Small intestine (tissue), 7 donors: ENCODE data around the gene FLT3LG. TPM values are rescaled to one million over a fixed set of nuclear protein-coding genes. Genes with fewer than 3 reads are reported as not detected.

Experiments
- DNase-seq, 2 donors: peaks; one replicate each; pipeline versions ENCODE4 v3.0.0 to v3.0.0-alpha.2; 2013
- FAIRE-seq: peaks from 2 replicates; lab custom pipeline; 2012; peaks lifted over from hg19 to GRCh38; lab: Jason Lieb, UNC
- H3K27ac ChIP-seq, 3 donors: one replicate each; pipeline ENCODE4 v1.5.1; 2013; ENCODE audit warnings: low read length in 2 of 3, mild to moderate bottlenecking in 2 of 3, control low read depth in 1 of 3, inconsistent platforms in 1 of 3, low read depth in 1 of 3, moderate library complexity in 1 of 3
- H3K27me3 ChIP-seq, 3 donors: one replicate each; pipeline ENCODE4 v1.6.1; 2013; ENCODE audit warnings: low read length in 3 of 3, inconsistent platforms in 1 of 3; ENCODE audit not compliant: control insufficient read depth in 3 of 3, insufficient read depth in 3 of 3
- H3K36me3 ChIP-seq, 3 donors: one replicate each; pipeline ENCODE4 v1.6.1; 2013; ENCODE audit warnings: low read length in 3 of 3, inconsistent platforms in 1 of 3, low read depth in 1 of 3, mild to moderate bottlenecking in 1 of 3, moderate library complexity in 1 of 3; ENCODE audit not compliant: control insufficient read depth in 3 of 3, insufficient read depth in 2 of 3
- H3K4me1 ChIP-seq, 3 donors: one replicate each; pipeline ENCODE4 v1.6.1; 2013; ENCODE audit warnings: low read length in 2 of 3, inconsistent platforms in 1 of 3, low read depth in 1 of 3, mild to moderate bottlenecking in 1 of 3, moderate library complexity in 1 of 3; ENCODE audit not compliant: control insufficient read depth in 3 of 3, insufficient read depth in 2 of 3
- H3K4me3 ChIP-seq, 3 donors: one replicate each; pipeline ENCODE4 v1.5.1; 2013; ENCODE audit warnings: low read length in 3 of 3, control low read depth in 1 of 3, inconsistent platforms in 1 of 3, low read depth in 1 of 3, mild to moderate bottlenecking in 1 of 3, moderate library complexity in 1 of 3
- H3K9me3 ChIP-seq, 2 donors: one replicate each; pipeline ENCODE4 v1.6.1; 2013; ENCODE audit warnings: low read depth in 1 of 2, low read length in 1 of 2; ENCODE audit not compliant: control insufficient read depth in 2 of 2, insufficient read depth in 1 of 2
- WGBS, 3 donors: extraction: QIAGEN DNeasy Blood & Tissue Kit; methylation state at CpG; one replicate each; pipeline ENCODE4 v1.1.7; 2013; 5-methylcytosine and 5-hydroxymethylcytosine counted together
- polyA plus RNA-seq, 4 donors: library from polyadenylated mRNA; stranded (reverse) in 3 of 4; unstranded in 1 of 4; fragments of 200-250 nt in 3 of 4; fragments of 120-200 nt in 1 of 4; gene quantifications; one replicate each; pipeline versions ENCODE4 v1.2.1 to v1.2.3, GENCODE V29; 2013
- donor health status: healthy with polysubstance abuse.
- donor health status: control.
- donor health status: control.
- donor health status: Bipolar disorder and iron deficiency.
- donor health status: healthy.

Gene FLT3LG
- polyA plus RNA-seq, 4 donors, result 4.9 to 10.0 (median 8.2) TPM

DNA sequence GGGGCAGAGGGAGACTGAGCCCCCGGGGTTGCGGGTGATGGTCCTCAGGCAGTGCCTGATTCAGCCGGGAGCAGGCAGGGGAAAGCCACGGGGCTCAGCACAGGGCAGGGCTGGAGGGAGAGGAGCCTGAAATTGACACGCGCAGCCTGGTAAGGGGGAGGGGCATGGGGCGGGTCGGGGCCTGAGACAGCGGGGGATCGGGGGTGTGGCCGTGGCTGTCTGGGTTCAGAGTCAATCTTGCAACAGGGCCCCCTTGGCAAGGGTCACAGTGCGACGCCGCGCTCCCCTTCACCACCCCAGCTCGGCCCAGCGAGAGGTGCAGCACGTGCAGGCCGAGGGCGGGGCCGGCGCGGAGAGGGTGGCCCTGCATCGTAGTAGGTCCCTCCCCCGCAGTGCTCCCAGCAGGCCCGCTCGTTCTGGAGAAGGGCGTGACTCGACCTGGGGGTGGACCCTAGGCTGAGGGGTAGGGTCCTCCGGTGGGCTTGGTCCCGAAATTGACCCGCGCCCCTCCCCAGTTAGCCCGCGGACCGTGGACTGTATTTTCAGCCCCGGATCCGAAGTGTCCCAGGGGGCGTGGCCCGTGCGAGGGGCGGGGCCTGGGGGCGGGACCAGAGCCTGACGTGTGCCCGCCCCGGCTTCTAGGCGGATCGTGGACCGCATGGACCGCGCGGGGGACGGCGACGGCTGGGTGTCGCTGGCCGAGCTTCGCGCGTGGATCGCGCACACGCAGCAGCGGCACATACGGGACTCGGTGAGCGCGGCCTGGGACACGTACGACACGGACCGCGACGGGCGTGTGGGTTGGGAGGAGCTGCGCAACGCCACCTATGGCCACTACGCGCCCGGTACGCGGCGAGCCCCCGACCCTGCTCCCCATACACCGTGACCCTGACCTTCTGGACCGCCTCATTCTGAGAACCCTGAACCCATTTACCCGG lies 59.8 kb downstream of the FLT3LG start:
- WGBS, 3 donors, result 16 to 68% (median 45%) methylated on average over 71 to 87 of the region's 87 CpGs
- H3K4me3 ChIP-seq, result peak overlapping the region in 2 of 3 donors; percentile 39 to 65
- peaks cover 0 to 22% (median 2%) of the 10 kb centered on the region in 3 donors for H3K4me1 ChIP-seq
- no peaks in the 10 kb centered on the region for H3K27me3 ChIP-seq
- peaks cover 5 to 83% (median 14%) of the 10 kb centered on the region in 3 donors for H3K36me3 ChIP-seq
- peak overlapping the region in 1 of 3 donors; percentile 88 for H3K27ac ChIP-seq
- FAIRE-seq (no peak), DNase-seq (peak in 1 of 2 donors; percentile 97)
- H3K9me3 ChIP-seq, result no peaks in the 10 kb centered on the region

DNA sequence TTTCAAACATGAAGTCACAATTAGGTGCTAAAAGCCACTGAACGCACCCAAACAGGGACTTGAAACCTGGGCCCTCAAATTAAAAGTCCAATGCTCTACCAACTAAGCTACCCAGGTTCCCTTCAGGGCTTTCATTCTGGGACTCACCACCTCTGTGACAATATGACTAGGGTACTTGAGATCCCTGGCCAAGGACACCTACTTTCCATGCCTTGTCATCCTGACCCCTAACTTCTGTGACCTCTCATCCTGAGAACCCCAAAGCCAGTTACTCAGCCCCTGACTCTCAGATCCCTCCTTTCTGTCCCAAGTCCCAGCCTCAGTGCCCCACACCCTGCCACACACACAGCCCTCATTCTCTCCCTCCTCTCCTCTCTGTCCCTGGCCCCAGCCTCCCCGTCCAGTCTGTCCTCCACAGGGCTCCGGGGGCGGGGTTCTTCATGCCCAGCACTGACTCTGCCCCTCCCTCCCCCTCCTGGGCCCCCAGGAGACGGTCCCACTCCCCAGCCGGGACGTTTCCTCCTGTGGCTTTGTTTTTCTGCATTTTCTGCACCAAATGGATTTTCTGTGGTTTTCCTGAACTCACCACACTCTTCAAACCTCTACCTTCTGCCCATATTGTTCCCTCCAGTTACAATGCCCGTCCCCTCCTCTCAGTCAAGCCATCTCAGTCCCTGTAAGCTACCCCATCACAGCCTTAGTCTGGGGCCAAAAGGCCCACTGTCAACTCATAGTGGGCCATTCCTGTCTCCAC lies 60.8 kb downstream of the FLT3LG start:
- peaks cover 0 to 22% (median 2%) of the 10 kb centered on the region in 3 donors for H3K4me1 ChIP-seq
- 66 to 84% (median 73%) methylated on average over 8 of the region's 8 CpGs for WGBS, 3 donors
- FAIRE-seq (no peak), DNase-seq (no peak)
- H3K27me3 ChIP-seq, result no peaks in the 10 kb centered on the region
- no peaks in the 10 kb centered on the region for H3K9me3 ChIP-seq
- H3K27ac ChIP-seq, result no peak overlapping the region
- peaks cover 5 to 85% (median 14%) of the 10 kb centered on the region in 3 donors for H3K36me3 ChIP-seq
- no peak overlapping the region for H3K4me3 ChIP-seq

Other genes with a start within 250 kb of the FLT3LG start
- 1 to 10 TPM in 1 of 4 donors, under 1 TPM in 2, not detected in 1; 0.27 to 1.4 (median 0.34) TPM for gene SLC6A16, start 149.0 kb upstream of the FLT3LG start, polyA plus RNA-seq
- gene CD37, start 138.8 kb upstream of the FLT3LG start, polyA plus RNA-seq, result 10 to 100 TPM in 1 of 4 donors, 1 to 10 TPM in 3; 2.7 to 11.6 (median 6.9) TPM
- 10 to 100 TPM in 2 of 4 donors, 1 to 10 TPM in 2; 1.8 to 17.2 (median 8.8) TPM for gene TEAD2, start 111.8 kb upstream of the FLT3LG start, polyA plus RNA-seq
- gene DKKL1, start 110.3 kb upstream of the FLT3LG start, polyA plus RNA-seq, result under 1 TPM in 2 of 4 donors, not detected in 2; 0.19 to 0.66 TPM
- not detected for gene KASH5, start 86.0 kb upstream of the FLT3LG start, polyA plus RNA-seq
- not detected for gene PTH2, start 50.8 kb upstream of the FLT3LG start, polyA plus RNA-seq
- gene GFY, start 48.8 kb upstream of the FLT3LG start, polyA plus RNA-seq, result not detected
- gene SLC17A7, start 32.7 kb upstream of the FLT3LG start, polyA plus RNA-seq, result 1 to 10 TPM in 1 of 4 donors, under 1 TPM in 3; 0.09 to 1.1 (median 0.25) TPM
- gene PIH1D1, start 22.4 kb upstream of the FLT3LG start, polyA plus RNA-seq, result 100 to 1,000 TPM in 1 of 4 donors, 10 to 100 TPM in 3; 81.1 to 115 (median 89.6) TPM
- 100 to 1,000 TPM in 2 of 4 donors, 10 to 100 TPM in 2; 26.3 to 130 (median 83.6) TPM for gene ALDH16A1, start 21.0 kb upstream of the FLT3LG start, polyA plus RNA-seq
- gene RPL13A, start 13.4 kb downstream of the FLT3LG start, polyA plus RNA-seq, result 1,000 to 10,000 TPM; 2,350 to 5,026 (median 3,831) TPM
- 1,000 to 10,000 TPM; 2,854 to 5,067 (median 4,011) TPM for gene RPS11, start 22.2 kb downstream of the FLT3LG start, polyA plus RNA-seq
- gene FCGRT, start 38.4 kb downstream of the FLT3LG start, polyA plus RNA-seq, result 100 to 1,000 TPM; 354 to 583 (median 513) TPM
- gene RCN3, start 53.8 kb downstream of the FLT3LG start, polyA plus RNA-seq, result 100 to 1,000 TPM in 2 of 4 donors, 10 to 100 TPM in 2; 38.0 to 687 (median 248) TPM
- gene NOSIP, start 106.3 kb downstream of the FLT3LG start, polyA plus RNA-seq, result 100 to 1,000 TPM in 3 of 4 donors, 10 to 100 TPM in 1; 51.8 to 181 (median 134) TPM
- gene PRRG2, start 107.1 kb downstream of the FLT3LG start, polyA plus RNA-seq, result 10 to 100 TPM; 14.2 to 23.7 (median 18.0) TPM
- 10 to 100 TPM in 2 of 4 donors, 1 to 10 TPM in 2; 2.4 to 18.4 (median 8.0) TPM for gene PRR12, start 117.0 kb downstream of the FLT3LG start, polyA plus RNA-seq
- 100 to 1,000 TPM in 2 of 4 donors, 10 to 100 TPM in 2; 30.6 to 105 (median 85.5) TPM for gene RRAS, start 165.9 kb downstream of the FLT3LG start, polyA plus RNA-seq
- gene SCAF1, start 168.0 kb downstream of the FLT3LG start, polyA plus RNA-seq, result 10 to 100 TPM; 10.5 to 36.2 (median 19.8) TPM
- 100 to 1,000 TPM in 2 of 4 donors, 10 to 100 TPM in 2; 92.1 to 255 (median 119) TPM for gene IRF3, start 191.6 kb downstream of the FLT3LG start, polyA plus RNA-seq
- 10 to 100 TPM; 11.2 to 36.6 (median 17.1) TPM for gene BCL2L12, start 191.7 kb downstream of the FLT3LG start, polyA plus RNA-seq
- gene PRMT1, start 203.1 kb downstream of the FLT3LG start, polyA plus RNA-seq, result 100 to 1,000 TPM in 2 of 4 donors, 10 to 100 TPM in 2; 56.8 to 194 (median 94.7) TPM
- gene ADM5, start 215.4 kb downstream of the FLT3LG start, polyA plus RNA-seq, result 1 to 10 TPM in 1 of 4 donors, under 1 TPM in 2, not detected in 1; 0.27 to 2.7 (median 0.84) TPM
- 1 to 10 TPM in 2 of 4 donors, not detected in 2; 1.9 to 4.5 TPM for gene CPT1C, start 216.9 kb downstream of the FLT3LG start, polyA plus RNA-seq